Esophagus squamous epithelium (tissue), 5 donors: ENCODE results near the gene SEMA6A. TPM values are rescaled to one million over a fixed set of nuclear protein-coding genes. Genes with fewer than 3 reads are reported as not detected.

Source experiments
- DNase-seq: peaks from one replicate; lab custom pipeline; 2025; lab: John Stamatoyannopoulos, UW
- H3K27ac ChIP-seq, 4 donors: fragments of 200-600 bp; sonication (generic); one replicate each; pipeline ENCODE4 v1.5.1; 2016 to 2019; ENCODE audit warnings: mild to moderate bottlenecking in 1 of 4
- H3K27me3 ChIP-seq, 4 donors: fragments of 200-600 bp; sonication (generic); 1 replicate in 3 of 4; 2 replicates in 1 of 4; pipeline versions ENCODE4 v1.5.1 to v1.6.0; 2017 to 2021; ENCODE audit warnings: antibody characterized with exemption in 1 of 4
- H3K36me3 ChIP-seq, 3 donors: fragments of 200-600 bp; sonication (generic); one replicate each; pipeline ENCODE4 v1.5.1; 2016 to 2019
- H3K4me1 ChIP-seq, 3 donors: fragments of 200-600 bp; sonication (generic); one replicate each; pipeline ENCODE4 v1.5.1; 2017 to 2019
- H3K4me3 ChIP-seq, 4 donors: fragments of 200-600 bp; sonication (generic); 1 replicate in 3 of 4; 2 replicates in 1 of 4; pipeline ENCODE4 v1.5.1; 2016 to 2019; ENCODE audit warnings: mild to moderate bottlenecking in 2 of 4, moderate library complexity in 1 of 4
- H3K9me3 ChIP-seq, 3 donors: fragments of 200-600 bp; sonication (generic); one replicate each; pipeline ENCODE4 v1.5.1; 2016 to 2019
- POLR2A ChIP-seq, 4 donors: fragments of 450-650 bp; IDR thresholded peaks; one replicate each; pipeline ENCODE4 v1.6.1; 2017; ENCODE audit warnings: antibody characterized with exemption in 4 of 4, mild to moderate bottlenecking in 4 of 4, moderate library complexity in 3 of 4
- WGBS, 2 donors: methylation state at CpG; one replicate each; pipeline ENCODE4 v1.1.5; 2018; 5-methylcytosine and 5-hydroxymethylcytosine counted together
- intact Hi-C: fragments of 100-400 bp; cut with DNase I; formaldehyde crosslinking; loops from one replicate; pipeline ENCODE4 v1.15.0; 2022
- total RNA-seq, 4 donors: library from RNA; depleted of rRNA; stranded (reverse); fragments of >200 nt; gene quantifications; one replicate each; pipeline ENCODE4 v1.1.0, GENCODE V29; 2016
- TF ChIP-seq, protein P1 (sequence below), 6 experiments: fragments of 450-650 bp in 4 of 6; fragments of 200-600 bp in 2 of 6; sonication (generic) in 2 of 6; IDR thresholded peaks; one replicate each; pipeline ENCODE4 v1.5.1; 2016 to 2019; ENCODE audit warnings: antibody characterized with exemption in 6 of 6, mild to moderate bottlenecking in 4 of 6, moderate library complexity in 4 of 6
- donor health status: DM: yes; HTN: yes; CAD: no.

Gene SEMA6A
- total RNA-seq, 4 donors from 2014 or later = 3.0 to 28.6 (median 4.3) TPM

DNA sequence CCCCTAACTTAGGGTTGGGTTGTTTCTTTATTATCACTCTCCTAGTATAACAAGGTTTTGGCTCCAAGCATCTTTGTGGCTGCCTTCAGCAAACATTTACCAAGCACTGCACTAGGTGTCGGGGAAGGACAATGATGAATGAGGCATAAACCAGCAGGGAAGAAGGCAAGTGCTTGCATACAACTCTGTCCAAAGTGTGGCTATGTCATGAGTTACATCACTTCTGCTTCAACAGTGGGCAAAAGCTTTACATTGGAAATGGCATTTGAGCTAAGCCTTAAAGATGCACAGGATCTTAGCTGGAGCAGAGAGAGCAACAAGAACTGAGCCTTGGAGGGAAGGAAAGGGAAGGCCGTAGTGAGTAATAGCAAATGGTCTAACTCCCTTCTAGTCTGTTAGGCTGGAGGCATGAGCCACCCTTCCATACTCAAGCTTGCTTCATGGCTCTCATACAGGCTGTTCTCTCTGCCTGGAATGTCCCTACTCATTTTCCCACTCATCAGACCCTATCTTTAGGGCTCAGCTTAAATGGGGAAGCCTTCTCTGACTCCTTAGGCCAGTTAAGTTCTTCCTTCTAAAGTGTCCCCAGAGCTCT, 121.8 kb downstream of the SEMA6A start:
- H3K4me3 ChIP-seq = no peak overlapping the region
- no peaks in the 10 kb centered on the region for H3K27me3 ChIP-seq
- H3K27ac ChIP-seq = no peak overlapping the region
- WGBS, 2 donors = 85 to 91% methylated on average over 2 of the region's 2 CpGs
- TF ChIP-seq, protein P1, sequence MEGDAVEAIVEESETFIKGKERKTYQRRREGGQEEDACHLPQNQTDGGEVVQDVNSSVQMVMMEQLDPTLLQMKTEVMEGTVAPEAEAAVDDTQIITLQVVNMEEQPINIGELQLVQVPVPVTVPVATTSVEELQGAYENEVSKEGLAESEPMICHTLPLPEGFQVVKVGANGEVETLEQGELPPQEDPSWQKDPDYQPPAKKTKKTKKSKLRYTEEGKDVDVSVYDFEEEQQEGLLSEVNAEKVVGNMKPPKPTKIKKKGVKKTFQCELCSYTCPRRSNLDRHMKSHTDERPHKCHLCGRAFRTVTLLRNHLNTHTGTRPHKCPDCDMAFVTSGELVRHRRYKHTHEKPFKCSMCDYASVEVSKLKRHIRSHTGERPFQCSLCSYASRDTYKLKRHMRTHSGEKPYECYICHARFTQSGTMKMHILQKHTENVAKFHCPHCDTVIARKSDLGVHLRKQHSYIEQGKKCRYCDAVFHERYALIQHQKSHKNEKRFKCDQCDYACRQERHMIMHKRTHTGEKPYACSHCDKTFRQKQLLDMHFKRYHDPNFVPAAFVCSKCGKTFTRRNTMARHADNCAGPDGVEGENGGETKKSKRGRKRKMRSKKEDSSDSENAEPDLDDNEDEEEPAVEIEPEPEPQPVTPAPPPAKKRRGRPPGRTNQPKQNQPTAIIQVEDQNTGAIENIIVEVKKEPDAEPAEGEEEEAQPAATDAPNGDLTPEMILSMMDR (IDR thresholded peaks at IDR 0.05) = no peak
- no peak for TF ChIP-seq POLR2A (IDR thresholded peaks at IDR 0.05)
- peaks cover 0 to 32% (median 0%) of the 10 kb centered on the region in 3 donors for H3K36me3 ChIP-seq
- DNase-seq = no peak
- intact Hi-C loops = no loop called here
- H3K9me3 ChIP-seq = no peaks in the 10 kb centered on the region
- H3K4me1 ChIP-seq = peaks cover 0 to 8% (median 0%) of the 10 kb centered on the region in 3 donors

DNA sequence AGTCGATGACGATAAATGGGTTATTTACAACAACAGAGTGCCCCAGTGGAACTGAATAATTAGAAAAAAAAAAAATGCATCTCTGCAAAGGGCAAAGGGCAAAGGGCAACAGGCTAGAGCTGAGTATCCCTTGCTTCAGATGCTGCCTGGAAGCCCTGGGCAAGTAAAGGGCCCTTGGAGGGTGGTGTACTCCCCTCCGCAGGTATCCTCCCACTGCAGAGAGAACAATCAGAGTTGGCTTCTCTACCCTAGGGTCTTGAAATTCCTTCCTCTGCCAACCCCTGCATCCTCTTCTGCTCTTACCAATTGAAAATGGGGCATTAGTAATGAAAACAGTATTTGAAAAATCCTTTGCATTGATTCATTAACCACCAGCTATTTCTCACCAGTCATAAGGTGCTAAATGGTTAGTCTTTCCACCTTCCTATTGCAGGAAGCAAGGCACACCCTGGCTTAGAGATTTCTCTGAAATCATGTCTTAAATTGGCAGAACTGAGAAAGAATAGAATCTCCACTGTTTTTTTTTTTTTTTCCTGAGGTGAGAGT, 122.6 kb downstream of the SEMA6A start:
- Histone ChIP-seq H3K27me3 (no peaks in the 10 kb centered on the region), H3K4me3 (no peak overlapping the region), H3K36me3 (peaks cover 0 to 38% (median under 1%) of the 10 kb centered on the region in 3 donors), H3K9me3 (no peaks in the 10 kb centered on the region), H3K27ac (no peak overlapping the region), H3K4me1 (peaks cover 0 to 8% (median 0%) of the 10 kb centered on the region in 3 donors)
- WGBS, 2 donors = 88 to 92% methylated on average over 2 to 3 of the region's 3 CpGs
- no peak for DNase-seq
- intact Hi-C loops = no loop called here
- TF ChIP-seq, protein P1 (IDR thresholded peaks at IDR 0.05) = no peak
- TF ChIP-seq POLR2A (IDR thresholded peaks at IDR 0.05) = no peak

DNA sequence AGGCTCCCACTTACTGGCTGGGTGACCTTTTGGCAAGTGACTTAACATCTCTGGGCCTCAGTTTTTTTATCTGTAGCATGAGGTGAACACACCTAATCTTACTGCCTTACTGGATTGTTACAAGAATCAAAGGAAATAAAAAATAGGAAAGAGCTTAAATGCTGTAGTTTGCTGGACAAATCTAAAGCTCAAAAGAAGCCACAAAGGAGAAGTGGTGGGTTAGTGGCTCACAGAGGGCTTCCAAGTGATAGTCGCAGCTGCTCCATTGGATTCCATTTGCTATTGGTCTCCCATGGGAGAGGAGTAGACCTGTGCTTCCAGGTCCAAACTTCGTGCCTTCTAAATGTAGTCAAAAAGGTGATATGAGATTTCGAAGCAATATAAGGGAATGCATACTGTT, 123.6 kb downstream of the SEMA6A start:
- H3K36me3 ChIP-seq = peaks cover 6 to 38% (median 7%) of the 10 kb centered on the region in 3 donors
- WGBS, 2 donors = 81 to 95% methylated on average over 3 of the region's 3 CpGs
- DNase-seq = no peak
- H3K27me3 ChIP-seq = no peaks in the 10 kb centered on the region
- intact Hi-C loops = no loop called here
- H3K4me1 ChIP-seq = peaks cover 0 to 8% (median 0%) of the 10 kb centered on the region in 3 donors
- H3K27ac ChIP-seq = no peak overlapping the region
- no peaks in the 10 kb centered on the region for H3K9me3 ChIP-seq
- no peak overlapping the region for H3K4me3 ChIP-seq
- no peak for TF ChIP-seq POLR2A (IDR thresholded peaks at IDR 0.05)
- TF ChIP-seq, protein P1 (IDR thresholded peaks at IDR 0.05) = no peak

DNA sequence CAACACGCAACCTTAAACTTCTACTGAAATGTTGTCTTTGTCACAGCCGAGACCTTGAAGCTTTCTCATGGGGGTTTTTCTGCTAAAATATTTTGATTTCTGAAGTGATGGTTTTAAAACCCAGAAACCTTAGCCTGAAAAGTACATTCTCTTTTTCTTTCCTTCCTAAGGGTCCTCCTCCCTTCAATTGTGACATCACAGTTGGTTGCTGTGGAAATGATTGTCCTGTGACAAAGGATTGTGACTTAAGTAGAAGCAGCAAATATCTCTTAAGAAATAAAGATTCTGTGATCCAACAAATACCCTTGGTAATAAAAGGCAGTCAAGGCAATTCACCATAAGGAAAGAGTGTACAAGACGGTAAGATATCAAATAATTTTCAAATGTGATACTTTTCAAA, 125.2 kb downstream of the SEMA6A start:
- no peak for DNase-seq
- WGBS, 2 donors = 67 to 98% methylated on average over 3 of the region's 3 CpGs
- Histone ChIP-seq H3K27me3 (no peaks in the 10 kb centered on the region), H3K27ac (no peak overlapping the region), H3K36me3 (peaks cover 6 to 52% (median 7%) of the 10 kb centered on the region in 3 donors), H3K4me1 (peaks cover 0 to 8% (median 0%) of the 10 kb centered on the region in 3 donors), H3K9me3 (no peaks in the 10 kb centered on the region), H3K4me3 (no peak overlapping the region)
- intact Hi-C loops = no loop called here
- no peak for TF ChIP-seq POLR2A (IDR thresholded peaks at IDR 0.05)
- TF ChIP-seq, protein P1 (IDR thresholded peaks at IDR 0.05) = no peak

DNA sequence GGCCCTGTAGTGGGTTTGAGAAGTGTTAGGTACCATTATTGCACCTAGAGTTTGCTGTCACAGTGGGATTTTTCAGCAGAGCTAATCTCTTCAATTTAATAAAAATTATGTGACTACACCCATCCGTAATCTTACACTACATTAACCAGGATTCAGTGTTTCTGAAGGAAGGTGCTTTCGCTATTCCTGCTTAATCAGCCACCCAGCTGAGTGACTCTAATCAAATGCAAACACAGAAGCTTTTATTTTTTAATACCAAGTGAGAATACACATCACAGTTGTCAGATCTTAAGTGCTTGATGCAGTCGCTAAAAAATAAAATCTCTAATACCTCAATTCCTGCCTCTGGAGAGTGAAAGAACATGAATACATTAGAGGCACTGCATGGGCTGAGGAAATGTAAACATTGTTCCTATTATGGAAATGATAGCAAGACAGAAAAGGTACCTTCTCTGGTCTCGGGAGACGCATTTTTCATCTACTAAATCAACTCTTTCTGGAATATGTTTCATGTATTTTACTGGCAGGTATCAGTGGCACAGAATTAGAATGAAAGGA, 125.7 kb downstream of the SEMA6A start:
- Histone ChIP-seq H3K27ac (no peak overlapping the region), H3K4me3 (no peak overlapping the region), H3K27me3 (no peaks in the 10 kb centered on the region), H3K4me1 (peaks cover 0 to 3% (median 0%) of the 10 kb centered on the region in 3 donors), H3K36me3 (peaks cover 6 to 52% (median 7%) of the 10 kb centered on the region in 3 donors), H3K9me3 (no peaks in the 10 kb centered on the region)
- no peak for TF ChIP-seq POLR2A (IDR thresholded peaks at IDR 0.05)
- TF ChIP-seq, protein P1 (IDR thresholded peaks at IDR 0.05) = no peak
- whole genome bisulfite sequencing, 2 donors = 75 to 86% methylated on average over 5 of the region's 5 CpGs
- DNase-seq = no peak
- intact Hi-C loops = no loop called here
